VCaP (cell line): ENCODE results near the gene HSD17B3.
"Not testable (repeated sequence)": the region's sequence is repeated elsewhere in the genome, so short reads cannot be mapped to it uniquely, and the experiment has no call there.

Source experiments
- H3K27ac ChIP-seq: fragments of 450-650 bp; 2 replicates; pipeline ENCODE4 v1.5.1; 2017
- CTCF ChIP-seq: fragments of 450-650 bp; conservative IDR thresholded peaks from 2 replicates; pipeline ENCODE4 v1.5.1; 2017; ENCODE audit warnings: mild to moderate bottlenecking, moderate library complexity

HSD17B3 gene

GRCh38 chr9:96321515-96321914, 19.5 kb upstream of the HSD17B3 start:
- H3K27ac ChIP-seq = peak overlapping the region; percentile 32; the same call in 1 of the 2 replicates
- TF ChIP-seq CTCF = no peak

- no peak; the same call in 1 of the 2 replicates for TF ChIP-seq CTCF
- peak overlapping the region; percentile 32; the same call in 1 of the 2 replicates for H3K27ac ChIP-seq
Measured at GRCh38 chr9:96320749-96321280, 18.8 kb upstream of the HSD17B3 start.

- no peak overlapping the region for H3K27ac ChIP-seq
- TF ChIP-seq CTCF = no peak
Measured at GRCh38 chr9:96318921-96319565, 17.1 kb upstream of the HSD17B3 start.

- peak; percentile 94 for TF ChIP-seq CTCF
- no peak overlapping the region for H3K27ac ChIP-seq
Measured at GRCh38 chr9:96317335-96317980, 15.5 kb upstream of the HSD17B3 start.

- TF ChIP-seq CTCF = no peak
Measured at GRCh38 chr9:96309850-96310249, 7.9 kb upstream of the HSD17B3 start.

GRCh38 chr9:96306958-96307357, 5.0 kb upstream of the HSD17B3 start:
- not testable (repeated sequence) for H3K27ac ChIP-seq

More at GRCh38 chr9:96309850-96310249, 7.9 kb upstream of the HSD17B3 start:
- H3K27ac ChIP-seq = no peak overlapping the region

GRCh38 chr9:96305171-96305570, 3.2 kb upstream of the HSD17B3 start:
- TF ChIP-seq CTCF = no peak
- H3K27ac ChIP-seq = no peak overlapping the region

GRCh38 chr9:96304230-96304629, 2.3 kb upstream of the HSD17B3 start:
- TF ChIP-seq CTCF = no peak
- H3K27ac ChIP-seq = no peak overlapping the region
